Measurements from ENCODE around the gene MMADHC. TPM values are rescaled to one million over a fixed set of nuclear protein-coding genes. Genes with fewer than 3 reads are reported as not detected.

MMADHC gene
- total and polyA plus RNA-seq, 2 of the 13 experiments (the other 11 are each of a cell fraction or from before 2014, with no cell fraction given), result 90.2 to 210 TPM

DNA sequence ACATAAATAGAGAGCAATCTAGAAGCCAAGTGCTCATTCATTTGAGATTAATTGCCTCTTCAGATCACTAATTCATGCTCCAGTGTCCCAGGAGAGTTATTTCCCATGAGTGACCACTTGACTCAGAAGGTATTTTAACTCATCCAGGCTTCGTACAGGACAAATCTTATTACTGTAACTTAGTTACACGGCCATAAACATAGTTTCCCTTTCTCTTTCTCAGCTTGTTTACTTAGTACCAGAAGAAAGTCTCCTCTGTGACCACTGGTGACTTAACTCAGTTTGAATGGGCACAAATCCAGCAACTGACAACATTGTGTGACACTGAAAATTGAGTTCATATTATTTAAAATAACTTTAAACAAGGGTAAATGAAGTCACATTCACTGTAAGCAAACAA is 25.3 kb downstream of the MMADHC start:
- ATAC-seq (peak; percentile 69), FAIRE-seq (no peak), DNase-seq (ENCODE audit: low spot score) (peak; percentile 47)
- Histone ChIP-seq H3K36me3 (replicated peaks in 1 of 2; ENCODE audit: control insufficient read depth in 1 of 2, insufficient read depth in 2 of 2, low read length in 2 of 2) (no peaks in the 10 kb centered on the region), H4K20me1 (ENCODE audit: insufficient read depth, low read length) (no peaks in the 10 kb centered on the region), H3K27me3 (ENCODE audit: control insufficient read depth in 1 of 2, insufficient read depth in 2 of 2, low read length in 2 of 2) (no peaks in the 10 kb centered on the region), H3K9me3 (ENCODE audit: low read length) (no peaks in the 10 kb centered on the region), H3K79me2 (ENCODE audit: insufficient read depth, low read length) (no peaks in the 10 kb centered on the region), H3K9ac (ENCODE audit: insufficient read depth, low read depth, low read length) (peak overlapping the region; percentile 33; the same call in 1 of the 2 replicates), H3K4me3 (replicated peaks in 1 of 3; ENCODE audit: insufficient read depth in 1 of 3, low read depth in 2 of 3, low read length in 3 of 3) (peak overlapping the region in 1 of 3 experiments; percentile 12; a peak in 1 of 6 replicates), H3K27ac (ENCODE audit: extremely low read length, insufficient read depth, low read length) (no peak overlapping the region), H3K4me2 (ENCODE audit: low read depth, low read length) (peak overlapping the region; percentile 40), H2AFZ (ENCODE audit: low read length) (no peak overlapping the region), H3K4me1 (ENCODE audit: insufficient read depth, low read length) (peaks cover 9% of the 10 kb centered on the region; the same call in 1 of the 2 replicates)
- no TSS peak for BruUV-seq (replicated peaks)
- POLR2A ChIA-PET, result no interaction called here
- CTCF ChIA-PET (ENCODE audit: low intra/inter-chr PET ratio, low total read pairs), result interaction anchor here (3.4 kb wide), 1 partner anchor 544 kb away, joined by 45 read pairs; no protein-coding TSS in a partner anchor
- intact Hi-C loops (cut with micrococcal nuclease; ENCODE audit: unreplicated experiment), result loop anchor here (10.0 kb wide), 1 partner anchor 228 kb away; the partner anchor contains the start of gene LYPD6
- in situ Hi-C loops (cut with HindIII; ENCODE audit: extremely low pct_ligation_motif_present, low pct_unique_long_range_greater_than_20kb), result loop anchor here (5.0 kb wide), 1 partner anchor 540 kb away; no protein-coding TSS in a partner anchor
- WGBS (ENCODE audit: low lambda C conversion rate), result 10% methylated on average over 2 of the region's 2 CpGs
- TF ChIP-seq HMGA1 (CRISPR knock-in tag; conservative IDR thresholded peaks at IDR 0.05) (no peak), PHF5A (CRISPR knock-in tag; IDR thresholded peaks at IDR 0.05; ENCODE audit: low read depth, unreplicated experiment) (no peak), ZNF562 (CRISPR knock-in tag; IDR thresholded peaks at IDR 0.05; ENCODE audit: borderline replicate concordance) (no peak), HOXA7 (CRISPR knock-in tag; IDR thresholded peaks at IDR 0.05) (no peak), ZNF652 (CRISPR knock-in tag; IDR thresholded peaks at IDR 0.05; ENCODE audit: borderline replicate concordance, low read depth) (no peak), ZNF337 (CRISPR knock-in tag; IDR thresholded peaks at IDR 0.05; ENCODE audit: borderline replicate concordance, low read depth) (no peak), CCDC6 (CRISPR knock-in tag; IDR thresholded peaks at IDR 0.05) (no peak), IRF2 (CRISPR knock-in tag; IDR thresholded peaks at IDR 0.05) (0 out of 2 replicates have a peak, but pooled peaks have one; percentile 41), POLR2AphosphoS2 (IDR thresholded peaks at IDR 0.05; ENCODE audit: low read depth, low read length) (no peak), FOXA1 (IDR thresholded peaks at IDR 0.05) (no peak), FOXA1 (CRISPR knock-in tag; IDR thresholded peaks at IDR 0.05) (peak; percentile 79), FOXA3 (CRISPR knock-in tag; IDR thresholded peaks at IDR 0.05) (peak; percentile 78), JDP2 (CRISPR knock-in tag; IDR thresholded peaks at IDR 0.05; ENCODE audit: borderline replicate concordance) (no peak), HMG20A (CRISPR knock-in tag; IDR thresholded peaks at IDR 0.05; ENCODE audit: borderline replicate concordance) (peak; percentile 40; the same call in 1 of the 2 replicates), ZNF468 (CRISPR knock-in tag; IDR thresholded peaks at IDR 0.05) (no peak), FOXJ3 (CRISPR knock-in tag; IDR thresholded peaks at IDR 0.05; ENCODE audit: borderline replicate concordance) (peak; percentile 49; the same call in 1 of the 2 replicates), MIER3 (CRISPR knock-in tag; IDR thresholded peaks at IDR 0.05; ENCODE audit: borderline replicate concordance) (0 out of 2 replicates have a peak, but pooled peaks have one; percentile 22), SP5 (CRISPR knock-in tag; IDR thresholded peaks at IDR 0.05; ENCODE audit: borderline replicate concordance, low read depth) (no peak)
- TF ChIP-seq, protein P1, sequence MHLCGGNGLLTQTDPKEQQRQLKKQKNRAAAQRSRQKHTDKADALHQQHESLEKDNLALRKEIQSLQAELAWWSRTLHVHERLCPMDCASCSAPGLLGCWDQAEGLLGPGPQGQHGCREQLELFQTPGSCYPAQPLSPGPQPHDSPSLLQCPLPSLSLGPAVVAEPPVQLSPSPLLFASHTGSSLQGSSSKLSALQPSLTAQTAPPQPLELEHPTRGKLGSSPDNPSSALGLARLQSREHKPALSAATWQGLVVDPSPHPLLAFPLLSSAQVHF (CRISPR knock-in tag; IDR thresholded peaks at IDR 0.05), result no peak
- TF ChIP-seq, protein P2, sequence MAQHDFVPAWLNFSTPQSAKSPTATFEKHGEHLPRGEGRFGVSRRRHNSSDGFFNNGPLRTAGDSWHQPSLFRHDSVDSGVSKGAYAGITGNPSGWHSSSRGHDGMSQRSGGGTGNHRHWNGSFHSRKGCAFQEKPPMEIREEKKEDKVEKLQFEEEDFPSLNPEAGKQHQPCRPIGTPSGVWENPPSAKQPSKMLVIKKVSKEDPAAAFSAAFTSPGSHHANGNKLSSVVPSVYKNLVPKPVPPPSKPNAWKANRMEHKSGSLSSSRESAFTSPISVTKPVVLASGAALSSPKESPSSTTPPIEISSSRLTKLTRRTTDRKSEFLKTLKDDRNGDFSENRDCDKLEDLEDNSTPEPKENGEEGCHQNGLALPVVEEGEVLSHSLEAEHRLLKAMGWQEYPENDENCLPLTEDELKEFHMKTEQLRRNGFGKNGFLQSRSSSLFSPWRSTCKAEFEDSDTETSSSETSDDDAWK (CRISPR knock-in tag; IDR thresholded peaks at IDR 0.05), result no peak
- TF ChIP-seq, protein P3, sequence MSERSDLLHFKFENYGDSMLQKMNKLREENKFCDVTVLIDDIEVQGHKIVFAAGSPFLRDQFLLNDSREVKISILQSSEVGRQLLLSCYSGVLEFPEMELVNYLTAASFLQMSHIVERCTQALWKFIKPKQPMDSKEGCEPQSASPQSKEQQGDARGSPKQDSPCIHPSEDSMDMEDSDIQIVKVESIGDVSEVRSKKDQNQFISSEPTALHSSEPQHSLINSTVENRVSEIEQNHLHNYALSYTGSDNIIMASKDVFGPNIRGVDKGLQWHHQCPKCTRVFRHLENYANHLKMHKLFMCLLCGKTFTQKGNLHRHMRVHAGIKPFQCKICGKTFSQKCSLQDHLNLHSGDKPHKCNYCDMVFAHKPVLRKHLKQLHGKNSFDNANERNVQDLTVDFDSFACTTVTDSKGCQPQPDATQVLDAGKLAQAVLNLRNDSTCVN (CRISPR knock-in tag; IDR thresholded peaks at IDR 0.05; ENCODE audit: borderline replicate concordance), result no peak

Measured in HepG2 (cell line).